AG09309 (cell line): Measurements from ENCODE around the gene TYW1B.
"Not testable (repeated sequence)": the region's sequence is repeated elsewhere in the genome, so short reads cannot be mapped to it uniquely, and the experiment has no call there.

ENCODE experiments used
- DNase-seq: peaks from one replicate; pipeline ENCODE4 v3.0.0-alpha.2; 2010; ENCODE audit warnings: low read depth
- H3K4me3 ChIP-seq: 2 replicates; pipeline ENCODE4 v1.5.1; 2011; ENCODE audit warnings: mild to moderate bottlenecking, low read depth, low read length, moderate library complexity; ENCODE audit not compliant: control insufficient read depth
- CTCF ChIP-seq: IDR thresholded peaks from 2 replicates; pipeline ENCODE4 v1.5.1; 2011; ENCODE audit warnings: mild to moderate bottlenecking, low read depth, low read length, inconsistent platforms; ENCODE audit not compliant: insufficient read depth, control insufficient read depth; ENCODE audit errors: missing control alignments

The TYW1B gene

GRCh38 chr7:72583620-72584361, 244.2 kb downstream of the TYW1B start:
- not testable (repeated sequence) for DNase-seq, H3K4me3 ChIP-seq

- DNase-seq, H3K4me3 ChIP-seq: not testable (repeated sequence)
Observed at GRCh38 chr7:72580142-72580770, 247.7 kb downstream of the TYW1B start.

GRCh38 chr7:72577107-72577506, 250.9 kb downstream of the TYW1B start:
- no peak overlapping the region for H3K4me3 ChIP-seq
- no peak for TF ChIP-seq CTCF
- DNase-seq, result no peak

- DNase-seq, H3K4me3 ChIP-seq: not testable (repeated sequence)
Observed at GRCh38 chr7:72561988-72562387, 266.0 kb downstream of the TYW1B start.

- not testable (repeated sequence) for DNase-seq, H3K4me3 ChIP-seq
Observed at GRCh38 chr7:72559546-72559945, 268.5 kb downstream of the TYW1B start.

- not testable (repeated sequence) for DNase-seq, H3K4me3 ChIP-seq
Observed at GRCh38 chr7:72556733-72557132, 271.3 kb downstream of the TYW1B start.

- not testable (repeated sequence) for H3K4me3 ChIP-seq, DNase-seq
Observed at GRCh38 chr7:72555238-72555637, 272.8 kb downstream of the TYW1B start.

GRCh38 chr7:72554401-72554800, 273.6 kb downstream of the TYW1B start:
- not testable (repeated sequence) for DNase-seq, H3K4me3 ChIP-seq

GRCh38 chr7:72550454-72550853, 277.5 kb downstream of the TYW1B start:
- not testable (repeated sequence) for DNase-seq

GRCh38 chr7:72546586-72547237, 281.3 kb downstream of the TYW1B start:
- not testable (repeated sequence) for DNase-seq

More at GRCh38 chr7:72550454-72550853, 277.5 kb downstream of the TYW1B start:
- H3K4me3 ChIP-seq, result not testable (repeated sequence)

GRCh38 chr7:72544531-72544930, 283.5 kb downstream of the TYW1B start:
- not testable (repeated sequence) for DNase-seq, H3K4me3 ChIP-seq

More at GRCh38 chr7:72546586-72547237, 281.3 kb downstream of the TYW1B start:
- not testable (repeated sequence) for H3K4me3 ChIP-seq

GRCh38 chr7:72540923-72541322, 287.1 kb downstream of the TYW1B start:
- no peak for TF ChIP-seq CTCF
- no peak for DNase-seq
- H3K4me3 ChIP-seq, result no peak overlapping the region
